ENCODE measurements around the gene N4BP3.

The N4BP3 gene

GRCh38 chr5:178142642-178143041, 29.3 kb downstream of the N4BP3 start:
- no peak overlapping the region for H3K4me3 ChIP-seq (ENCODE audit: low read length)
- DNase-seq (ENCODE audit: low read depth, low spot score) = no peak

- no peak overlapping the region for H3K4me3 ChIP-seq (ENCODE audit: low read length)
- DNase-seq (ENCODE audit: low read depth, low spot score) = no peak
Observed at GRCh38 chr5:178143246-178143645, 29.9 kb downstream of the N4BP3 start.

- DNase-seq (ENCODE audit: low read depth, low spot score) = no peak
- H3K4me3 ChIP-seq (ENCODE audit: low read length) = no peak overlapping the region
Observed at GRCh38 chr5:178143901-178144300, 30.6 kb downstream of the N4BP3 start.

DNA sequence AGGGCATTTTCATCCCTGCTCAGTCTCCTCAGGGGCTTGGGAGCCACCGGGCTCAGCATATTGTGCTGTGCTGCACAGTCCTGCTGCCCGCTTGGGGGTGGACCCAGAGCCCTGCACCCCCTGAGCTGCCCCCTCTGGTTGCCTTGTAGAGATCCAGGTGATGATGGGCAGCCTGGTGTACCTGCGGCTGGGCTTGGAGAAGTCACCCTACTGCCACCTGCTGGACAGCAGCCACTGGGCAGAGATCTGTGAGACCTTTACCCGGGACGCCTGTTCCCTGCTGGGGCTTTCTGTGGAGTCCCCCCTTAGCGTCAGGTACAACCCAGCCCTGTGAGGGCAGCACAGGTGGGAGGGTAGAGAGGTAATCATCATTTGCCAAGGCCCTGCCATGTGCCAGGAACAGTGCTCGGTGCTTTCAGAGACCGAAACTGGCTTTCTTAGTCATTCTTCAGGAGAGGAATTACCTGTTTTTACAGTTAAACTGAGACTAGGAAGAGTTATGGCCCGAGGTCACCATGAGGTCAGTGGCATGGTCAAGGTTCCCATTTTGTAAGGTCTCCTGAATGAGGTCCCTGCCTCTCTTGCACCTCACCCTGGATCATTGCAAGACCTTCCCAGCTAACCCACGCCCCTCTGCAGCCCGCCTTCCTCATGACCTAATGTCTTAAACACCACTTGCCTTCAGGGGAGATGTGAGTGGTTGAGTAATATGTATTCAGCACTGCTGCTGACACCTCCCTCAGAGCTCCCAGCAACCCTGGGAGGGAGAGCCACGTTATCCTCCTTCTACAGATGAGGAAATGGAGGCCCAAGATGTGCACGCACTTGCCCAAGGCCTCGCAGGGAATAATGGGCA, 32.9 kb downstream of the N4BP3 start:
- peak; percentile 42 for DNase-seq (ENCODE audit: low read depth, low spot score)
- H3K4me3 ChIP-seq (ENCODE audit: low read length) = no peak overlapping the region

GRCh38 chr5:178147406-178147805, 34.1 kb downstream of the N4BP3 start:
- no peak overlapping the region for H3K4me3 ChIP-seq (ENCODE audit: low read length)
- no peak for DNase-seq (ENCODE audit: low read depth, low spot score)

GRCh38 chr5:178149199-178149932, 36.0 kb downstream of the N4BP3 start:
- no peak for DNase-seq (ENCODE audit: low read depth, low spot score)
- H3K4me3 ChIP-seq (ENCODE audit: low read length) = no peak overlapping the region

- no peak for DNase-seq (ENCODE audit: low read depth, low spot score)
- H3K4me3 ChIP-seq (ENCODE audit: low read length) = no peak overlapping the region
Observed at GRCh38 chr5:178150977-178151734, 37.8 kb downstream of the N4BP3 start.

DNA sequence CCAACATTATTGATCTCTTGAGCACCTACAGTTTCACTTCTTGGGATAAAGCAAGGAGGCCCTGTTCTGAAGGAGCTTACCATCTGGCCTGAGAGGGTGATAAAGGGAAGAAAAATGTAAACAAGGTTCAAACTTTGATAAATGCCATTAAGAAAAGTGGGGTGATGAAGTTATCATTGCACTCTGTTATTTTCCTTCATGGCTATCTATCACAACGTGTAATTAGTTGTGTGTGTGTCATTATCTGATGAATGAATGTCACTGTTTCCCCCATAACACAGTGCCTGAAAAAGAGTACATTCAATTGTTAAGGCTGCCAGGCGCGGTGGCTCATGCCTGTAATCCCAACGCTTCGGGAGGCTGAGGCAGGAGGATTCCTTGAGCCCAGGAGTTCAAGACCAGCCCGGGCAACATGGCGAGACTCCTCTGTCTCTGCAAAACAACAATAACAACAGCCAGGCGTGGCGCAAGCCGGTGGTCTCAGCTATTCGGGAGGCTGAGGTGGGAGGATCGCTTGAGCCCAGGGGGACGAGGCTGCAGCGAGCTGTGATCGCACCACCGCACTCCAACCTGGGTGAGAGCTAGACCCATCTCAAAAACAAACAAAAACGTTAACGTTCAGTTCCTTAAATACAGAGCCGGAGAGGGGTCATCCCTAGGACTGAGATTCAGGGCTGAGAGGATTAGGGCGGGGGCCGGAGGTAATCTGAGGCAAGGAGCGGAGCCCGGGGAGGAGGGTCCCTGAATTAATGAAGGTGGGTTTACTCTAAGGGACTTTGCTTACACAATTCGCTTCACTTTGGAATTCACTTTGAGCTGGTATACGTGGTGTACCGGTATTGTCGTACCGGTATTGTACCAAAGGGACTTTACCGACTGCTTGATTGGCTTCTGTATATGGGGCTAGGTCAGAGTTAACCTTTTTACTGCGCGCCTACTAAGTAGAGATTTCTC, 39.4 kb downstream of the N4BP3 start:
- no peak for DNase-seq (ENCODE audit: low read depth, low spot score)
- peak overlapping the region; percentile 78 for H3K4me3 ChIP-seq (ENCODE audit: low read length)

GRCh38 chr5:178153530-178154340, 40.4 kb downstream of the N4BP3 start, which contains the start of gene NHP2:
NHP2 (minus strand) TSS chr5:178153885; CDS start chr5:178153817, 68 bp downstream.
- peak within 1 kb of the TSS; percentile 78 for H3K4me3 ChIP-seq (ENCODE audit: low read length)
- peak; percentile 98 for DNase-seq (ENCODE audit: low read depth, low spot score)

DNA sequence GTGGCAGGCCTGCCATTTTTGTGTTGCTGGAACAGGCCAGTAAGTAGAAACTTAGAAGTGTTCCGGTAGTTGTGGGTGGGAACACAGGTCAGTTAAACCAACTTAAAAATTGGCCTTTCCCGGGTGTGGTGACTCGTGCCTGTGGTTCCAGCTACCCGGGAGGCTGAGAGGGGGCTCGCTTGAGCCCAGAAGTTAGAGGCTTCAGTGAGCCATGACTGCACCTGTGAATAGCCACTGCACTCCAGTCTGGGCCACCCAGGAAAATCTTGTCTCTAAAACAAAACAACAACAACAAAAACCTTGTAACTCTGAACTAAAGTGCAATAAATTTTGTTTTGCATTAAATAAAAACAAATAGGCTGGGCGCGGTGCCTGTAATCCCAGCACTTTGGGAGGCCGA, 41.7 kb downstream of the N4BP3 start:
- no peak overlapping the region for H3K4me3 ChIP-seq (ENCODE audit: low read length)
- DNase-seq (ENCODE audit: low read depth, low spot score) = no peak

GRCh38 chr5:178160176-178160575, 46.8 kb downstream of the N4BP3 start:
- DNase-seq (ENCODE audit: low read depth, low spot score) = no peak
- no peak overlapping the region for H3K4me3 ChIP-seq (ENCODE audit: low read length)

DNA sequence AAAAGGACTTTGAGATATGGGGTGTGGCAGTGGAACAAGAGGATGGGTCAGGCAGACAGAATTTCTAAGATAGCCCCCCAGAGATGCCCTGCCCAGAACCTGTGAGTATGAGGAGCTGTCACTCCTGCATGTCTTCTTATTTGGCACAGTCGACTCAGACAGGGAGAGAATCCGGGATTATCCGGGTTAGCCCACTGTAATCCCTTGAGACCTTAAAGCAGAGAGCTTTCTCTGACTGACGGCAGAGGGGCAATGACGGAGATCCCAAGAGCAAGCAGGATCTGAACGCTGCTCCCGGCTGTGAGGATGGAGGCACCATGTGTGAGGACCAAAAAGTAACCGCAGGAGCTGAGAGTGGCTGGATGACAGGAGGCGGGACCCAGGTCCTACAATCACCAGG, 49.1 kb downstream of the N4BP3 start:
- H3K4me3 ChIP-seq (ENCODE audit: low read length) = no peak overlapping the region
- no peak for DNase-seq (ENCODE audit: low read depth, low spot score)

DNA sequence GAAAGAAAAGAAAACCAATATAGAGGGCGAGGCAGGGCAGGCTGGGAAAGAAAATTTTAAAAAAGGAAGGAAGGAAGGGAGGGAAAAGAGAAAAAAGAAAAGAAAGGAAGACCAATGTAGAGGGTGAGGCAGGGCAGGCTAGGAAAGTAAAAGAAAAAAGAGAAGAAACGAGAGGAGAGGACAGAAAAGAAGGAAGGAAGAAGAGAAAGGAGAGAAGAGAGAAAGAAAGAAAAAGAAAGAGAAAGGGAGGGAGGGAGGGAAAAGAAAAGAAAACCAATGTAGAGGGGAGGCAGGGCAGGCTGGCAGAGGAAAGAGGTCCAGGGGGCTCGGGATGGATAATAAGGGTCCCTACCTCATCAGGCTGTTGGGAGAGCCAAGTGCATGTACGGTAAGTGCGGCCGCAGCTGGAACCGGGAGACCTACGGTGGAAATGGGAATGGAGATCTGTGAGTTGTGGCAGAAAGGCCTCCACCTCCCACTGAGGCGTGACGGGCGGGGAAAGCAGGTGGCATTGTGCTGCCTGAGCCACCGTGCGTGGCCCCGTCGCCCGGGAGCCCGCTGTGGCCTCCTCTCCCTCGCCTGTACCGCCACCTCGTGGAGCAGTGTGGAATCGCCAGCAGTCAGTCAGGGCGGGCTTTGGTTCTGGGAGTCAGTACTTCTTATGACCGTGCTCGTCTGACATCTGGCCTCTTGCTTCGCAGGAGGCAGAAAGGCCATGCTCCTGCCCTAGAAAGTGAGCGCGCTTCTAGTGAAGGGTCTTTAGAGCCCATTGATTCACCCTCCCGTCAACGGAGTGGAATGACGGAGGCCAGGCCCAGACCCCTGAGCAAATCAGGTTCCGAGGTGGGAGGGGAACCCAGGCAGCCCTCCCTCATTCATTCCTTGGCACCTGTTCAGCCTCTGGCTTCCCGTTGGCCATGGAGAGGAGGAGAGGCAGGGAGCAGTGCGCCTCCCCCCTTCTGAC, 50.7 kb downstream of the N4BP3 start:
- H3K4me3 ChIP-seq (ENCODE audit: low read length) = peak overlapping the region; percentile 44
- peak; percentile 77 for DNase-seq (ENCODE audit: low read depth, low spot score)

- no peak for DNase-seq (ENCODE audit: low read depth, low spot score)
- H3K4me3 ChIP-seq (ENCODE audit: low read length) = no peak overlapping the region
Observed at GRCh38 chr5:178165581-178165980, 52.2 kb downstream of the N4BP3 start.

GRCh38 chr5:178170455-178170854, 57.1 kb downstream of the N4BP3 start:
- no peak overlapping the region for H3K4me3 ChIP-seq (ENCODE audit: low read length)

GRCh38 chr5:178174456-178174855, 61.1 kb downstream of the N4BP3 start:
- no peak for DNase-seq (ENCODE audit: low read depth, low spot score)

More at GRCh38 chr5:178170455-178170854, 57.1 kb downstream of the N4BP3 start:
- DNase-seq (ENCODE audit: low read depth, low spot score) = no peak

More at GRCh38 chr5:178174456-178174855, 61.1 kb downstream of the N4BP3 start:
- H3K4me3 ChIP-seq (ENCODE audit: low read length) = no peak overlapping the region

All from Jurkat, Clone E6-1 (cell line).